ENCODE measurements around the gene PDILT. TPM values are rescaled to one million over a fixed set of nuclear protein-coding genes. Genes with fewer than 3 reads are reported as not detected.

Gene PDILT
- total RNA-seq, 4 donors from 2014 or later = not detected

DNA sequence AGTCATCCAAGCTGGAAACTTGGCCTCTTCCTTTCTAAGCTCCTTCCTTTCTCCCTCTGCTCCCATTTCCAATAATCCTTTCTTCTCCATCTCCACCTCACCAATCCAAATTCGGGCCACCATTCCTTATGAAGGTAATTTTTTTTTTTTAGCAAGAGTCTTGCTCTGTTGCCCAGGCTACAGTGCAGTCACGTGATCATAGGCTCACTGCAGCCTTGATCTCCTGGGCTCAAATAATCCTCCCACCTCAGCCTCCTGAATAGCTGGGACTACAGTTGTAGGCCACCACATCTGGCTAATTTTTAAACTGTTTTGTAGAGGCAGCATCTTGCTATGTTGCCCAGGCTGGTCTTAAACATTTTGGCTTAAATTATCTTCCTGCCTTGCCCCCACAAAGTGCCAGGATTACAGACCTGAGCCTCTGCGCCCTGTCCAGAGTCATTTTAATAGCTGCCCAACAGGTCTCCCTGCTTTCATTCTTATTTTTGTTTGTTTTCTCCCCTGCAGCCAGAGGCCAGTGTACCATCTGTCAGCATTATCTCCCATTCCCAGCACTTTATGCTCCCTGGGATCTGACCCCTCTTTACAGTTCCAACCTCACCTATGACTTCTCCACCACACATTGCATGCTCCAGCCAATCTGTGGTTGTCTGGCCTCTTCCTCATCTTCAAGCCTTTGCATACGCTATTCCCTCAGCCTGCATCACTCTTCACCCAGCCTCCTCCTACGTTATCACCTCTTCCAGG lies 75.0 kb downstream of the PDILT start:
- no peak for DNase-seq (ENCODE audit: low spot score in 2 of 2)
- whole genome bisulfite sequencing, 2 donors = 70% methylated on average over 5 of the region's 5 CpGs
- intact Hi-C loops (cut with DNase I; ENCODE audit: low total_unique reads) = no loop called here
- TF ChIP-seq CTCF (IDR thresholded peaks at IDR 0.05) (no peak), POLR2A (IDR thresholded peaks at IDR 0.05) (no peak)
- H3K4me3 ChIP-seq (ENCODE audit: low read depth, poor library complexity, severe bottlenecking) = no peak overlapping the region

DNA sequence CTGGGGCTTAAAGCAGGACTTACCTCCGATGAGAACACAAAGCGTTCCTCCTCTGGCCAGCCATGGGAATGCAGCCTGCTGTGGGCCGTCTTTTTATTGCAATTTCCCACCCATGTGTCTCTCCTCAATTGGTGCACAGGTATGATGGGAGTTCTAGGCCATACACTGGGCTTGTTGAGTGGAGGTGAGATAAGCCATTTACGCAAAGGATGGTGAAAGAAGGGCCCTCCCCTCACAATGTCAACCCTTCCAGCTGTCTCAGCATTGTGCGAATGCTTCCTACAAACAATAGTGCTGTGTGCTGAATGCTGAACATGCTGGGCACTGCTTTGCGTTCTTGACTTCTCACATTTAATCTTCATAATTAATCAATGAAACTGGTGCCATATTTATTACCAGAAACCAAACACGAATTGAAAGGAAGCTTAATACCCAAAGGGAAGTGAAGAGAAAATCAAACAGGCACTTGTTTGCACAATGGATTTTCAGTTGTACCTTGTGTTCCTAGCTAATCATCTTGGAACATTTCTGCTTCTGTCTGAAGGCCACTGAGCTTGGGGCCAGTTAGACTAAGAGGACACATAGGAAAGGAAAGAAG lies 77.0 kb downstream of the PDILT start, which contains the start of gene GP2:
TSS of gene GP2 (minus strand) at position 70 of the 598 bp plus-strand sequence. CDS start 1,082 bp downstream, outside the sequence.
- intact Hi-C loops (cut with DNase I; ENCODE audit: low total_unique reads) = no loop called here
- TF ChIP-seq CTCF (IDR thresholded peaks at IDR 0.05) (no peak), POLR2A (IDR thresholded peaks at IDR 0.05) (no peak)
- 81 to 85% methylated on average over 7 of the region's 7 CpGs for WGBS, 2 donors

DNA sequence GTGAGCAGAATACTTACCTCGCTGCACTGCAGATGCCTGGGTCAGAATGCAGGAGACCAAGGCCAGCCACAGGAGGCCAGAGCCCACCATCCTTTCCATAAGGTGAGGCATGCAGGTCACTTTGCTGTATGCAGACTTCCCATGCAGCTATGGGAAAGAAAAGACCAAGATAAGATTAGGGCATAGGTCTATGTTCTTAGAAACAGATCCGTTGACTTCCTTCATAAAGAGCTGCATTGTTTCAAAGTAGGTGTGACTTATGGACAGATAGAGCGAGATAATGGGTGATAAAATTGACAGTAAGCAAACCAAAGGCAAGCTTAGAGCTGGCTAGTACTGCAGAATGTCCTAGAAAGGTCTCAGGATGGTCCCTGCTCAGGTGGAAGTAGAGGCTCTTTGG lies 78.2 kb downstream of the PDILT start:
- intact Hi-C loops (cut with DNase I; ENCODE audit: low total_unique reads) = no loop called here
- WGBS, 2 donors = 73 to 77% methylated on average over 3 of the region's 3 CpGs
- no peak overlapping the region for H3K4me3 ChIP-seq (ENCODE audit: low read depth, poor library complexity, severe bottlenecking)
- TF ChIP-seq POLR2A (IDR thresholded peaks at IDR 0.05) (no peak), CTCF (IDR thresholded peaks at IDR 0.05) (no peak)
- no peak for DNase-seq (ENCODE audit: low spot score in 2 of 2)

More for the DNA sequence above, 77.0 kb downstream of the PDILT start, which contains the start of gene GP2:
- H3K4me3 ChIP-seq (ENCODE audit: low read depth, poor library complexity, severe bottlenecking) = no peak within 1 kb of the TSS
- DNase-seq (ENCODE audit: low spot score in 2 of 2) = no peak

DNA sequence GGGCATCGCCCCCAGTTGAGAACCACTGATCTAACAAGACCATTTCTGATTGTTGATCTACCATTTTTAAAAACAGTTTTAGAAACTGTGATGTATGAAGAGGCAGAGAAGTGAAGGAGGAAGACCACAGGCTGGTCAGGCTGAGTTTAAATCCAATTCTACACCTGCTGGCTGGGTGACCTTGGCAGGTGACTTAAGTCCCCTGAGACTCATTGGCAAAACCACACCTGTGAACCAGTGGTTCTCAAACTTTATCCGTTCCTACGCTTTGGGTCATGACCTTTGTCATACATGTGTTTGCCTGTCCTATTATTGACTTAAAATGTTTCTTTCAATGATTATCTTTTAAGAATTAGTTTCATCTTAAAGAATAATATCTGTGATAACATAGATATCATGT lies 79.5 kb downstream of the PDILT start:
- 49 to 60% methylated on average over 3 of the region's 3 CpGs for WGBS, 2 donors
- TF ChIP-seq POLR2A (IDR thresholded peaks at IDR 0.05) (no peak), CTCF (IDR thresholded peaks at IDR 0.05) (no peak)
- H3K4me3 ChIP-seq (ENCODE audit: low read depth, poor library complexity, severe bottlenecking) = no peak overlapping the region
- no peak for DNase-seq (ENCODE audit: low spot score in 2 of 2)
- intact Hi-C loops (cut with DNase I; ENCODE audit: low total_unique reads) = no loop called here

DNA sequence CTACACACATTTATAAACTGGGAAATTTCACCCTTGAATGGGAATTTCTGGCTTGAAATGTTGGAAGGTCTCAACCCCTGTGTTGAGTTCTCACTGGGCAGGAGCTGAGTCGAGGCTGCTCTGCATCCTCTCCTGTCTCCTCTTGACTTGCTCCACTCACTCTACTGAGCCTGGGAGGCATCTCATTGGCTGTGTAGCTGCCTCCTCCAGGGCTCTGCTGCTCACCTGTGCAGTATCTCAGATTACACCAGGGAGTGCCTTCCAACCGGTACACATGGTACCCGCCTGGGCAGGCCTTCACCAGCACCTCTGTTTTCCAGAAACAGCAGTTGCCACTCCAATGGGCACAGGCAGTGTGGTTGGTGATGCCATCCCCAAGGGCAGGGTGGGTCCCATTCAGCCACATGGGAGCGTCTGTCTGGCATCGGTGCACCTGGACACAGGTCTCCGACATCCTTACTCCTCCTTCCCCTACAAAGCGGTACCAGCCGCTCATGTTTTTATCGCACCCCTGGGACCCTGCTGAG lies 80.9 kb downstream of the PDILT start:
- 63 to 68% methylated on average over 9 of the region's 9 CpGs for WGBS, 2 donors
- DNase-seq (ENCODE audit: low spot score in 2 of 2) = no peak
- no peak for TF ChIP-seq CTCF (IDR thresholded peaks at IDR 0.05)
- no peak for TF ChIP-seq POLR2A (IDR thresholded peaks at IDR 0.05)
- intact Hi-C loops (cut with DNase I; ENCODE audit: low total_unique reads) = no loop called here
- no peak overlapping the region for H3K4me3 ChIP-seq (ENCODE audit: low read depth, poor library complexity, severe bottlenecking)

Measured in lower leg skin (tissue), 4 donors.